ENCODE results near the gene TCP11.
A peak's percentile ranks its signal among the peaks of the same experiment; 100 is the strongest.

TCP11 gene

DNA sequence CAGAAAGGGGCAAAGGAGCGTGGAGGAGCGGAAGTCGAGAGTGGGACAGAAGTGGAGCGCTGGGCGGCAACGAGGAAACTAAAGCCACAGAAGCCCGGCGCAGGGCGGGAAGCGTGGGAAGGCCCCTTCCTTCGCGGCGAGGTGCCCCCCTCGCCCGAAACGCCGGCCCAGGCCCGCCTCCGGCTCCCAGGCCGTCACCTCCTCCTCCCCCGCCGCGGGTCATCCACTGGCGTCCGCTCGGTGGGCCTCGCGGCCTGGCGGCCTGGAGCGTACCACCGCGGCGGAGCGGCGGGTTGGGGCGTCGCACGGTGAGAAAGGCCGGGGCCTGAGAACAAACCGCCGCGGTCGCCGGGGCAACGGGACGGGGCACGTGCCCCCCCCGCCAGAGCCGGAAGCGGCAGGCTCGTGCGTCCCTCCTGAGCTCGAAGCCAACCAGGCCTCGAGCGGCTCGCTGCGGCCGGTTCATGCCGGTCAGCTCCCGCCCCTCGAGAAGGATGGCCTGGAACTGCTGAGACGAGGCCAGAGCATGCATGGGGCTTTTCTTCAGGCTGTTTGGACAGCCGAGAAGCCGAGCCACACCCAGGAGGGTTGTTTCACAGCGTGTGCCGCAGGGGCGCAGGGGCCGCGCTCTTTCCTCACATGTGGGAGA, at the start of gene TCP11:
TSS of gene TCP11 (minus strand) at position 333 of the 649 bp plus-strand sequence. CDS start 469 bp downstream, outside the sequence.
- Histone ChIP-seq H3K36me3 (ENCODE audit: insufficient read depth, low read length) (no peaks in the 10 kb centered on the region), H2AFZ (ENCODE audit: low read length, unreplicated experiment) (no peak within 1 kb of the TSS), H3K27ac (ENCODE audit: low read depth, low read length) (no peak within 1 kb of the TSS), H3K27me3 (ENCODE audit: insufficient read depth, low read length) (no peaks in the 10 kb centered on the region), H3K4me1 (ENCODE audit: control insufficient read depth, insufficient read depth, low read length, unreplicated experiment) (peaks cover 16% of the 10 kb centered on the region), H3K4me3 (ENCODE audit: low read depth, low read length) (no peak within 1 kb of the TSS), H3K79me2 (ENCODE audit: control insufficient read depth, insufficient read depth, low read length, unreplicated experiment) (no peaks in the 10 kb centered on the region)

DNA sequence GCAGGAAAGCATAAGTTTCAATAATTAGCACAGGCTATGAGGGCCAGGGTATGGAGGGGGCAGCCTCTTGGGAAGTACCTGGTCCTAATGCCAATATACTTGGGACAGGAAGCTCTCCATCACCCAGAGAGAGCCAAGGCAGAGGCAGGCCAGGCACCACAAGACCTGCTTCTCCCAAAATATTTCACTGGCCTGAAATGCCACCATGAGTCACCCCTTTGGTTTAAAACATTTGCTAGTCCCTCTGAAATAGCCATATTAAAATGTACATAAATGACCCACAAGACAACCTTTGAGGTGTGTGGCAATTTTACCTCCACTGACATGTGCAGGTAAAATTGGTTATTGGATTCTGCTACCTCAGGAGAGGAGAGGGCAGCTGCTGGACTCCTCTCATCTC, 49.2 kb upstream of the TCP11 start:
- Histone ChIP-seq H3K36me3 (ENCODE audit: insufficient read depth, low read length) (no peaks in the 10 kb centered on the region), H3K27ac (ENCODE audit: low read depth, low read length) (no peak overlapping the region), H3K79me2 (ENCODE audit: control insufficient read depth, insufficient read depth, low read length, unreplicated experiment) (no peaks in the 10 kb centered on the region), H3K4me3 (ENCODE audit: low read depth, low read length) (no peak overlapping the region), H3K27me3 (ENCODE audit: insufficient read depth, low read length) (no peaks in the 10 kb centered on the region), H2AFZ (ENCODE audit: low read length, unreplicated experiment) (no peak overlapping the region), H3K4me1 (ENCODE audit: control insufficient read depth, insufficient read depth, low read length, unreplicated experiment) (peaks cover 17% of the 10 kb centered on the region)

DNA sequence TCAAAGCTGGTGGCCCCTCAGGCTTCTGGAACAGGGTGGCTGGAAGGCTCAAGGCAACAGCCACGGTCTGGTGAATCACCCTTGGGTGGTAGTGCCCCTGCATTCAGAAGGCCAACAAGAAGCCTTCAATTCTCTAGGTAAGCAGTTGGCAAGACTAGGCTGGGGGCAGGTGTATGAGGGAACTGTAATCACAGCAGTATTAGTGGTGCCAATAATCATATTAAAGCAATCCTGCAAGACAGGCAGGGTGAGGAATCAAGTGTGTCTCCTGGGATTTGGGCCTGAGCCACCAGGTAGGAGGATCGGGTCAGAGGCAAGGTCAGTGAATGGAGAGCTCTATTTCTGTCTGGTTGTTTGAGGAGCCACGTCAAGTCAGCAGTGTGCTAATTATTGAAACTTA, 47.7 kb upstream of the TCP11 start:
- Histone ChIP-seq H3K36me3 (ENCODE audit: insufficient read depth, low read length) (no peaks in the 10 kb centered on the region), H3K4me3 (ENCODE audit: low read depth, low read length) (no peak overlapping the region), H3K79me2 (ENCODE audit: control insufficient read depth, insufficient read depth, low read length, unreplicated experiment) (no peaks in the 10 kb centered on the region), H2AFZ (ENCODE audit: low read length, unreplicated experiment) (no peak overlapping the region), H3K4me1 (ENCODE audit: control insufficient read depth, insufficient read depth, low read length, unreplicated experiment) (peaks cover 28% of the 10 kb centered on the region), H3K27ac (ENCODE audit: low read depth, low read length) (no peak overlapping the region), H3K27me3 (ENCODE audit: insufficient read depth, low read length) (no peaks in the 10 kb centered on the region)

DNA sequence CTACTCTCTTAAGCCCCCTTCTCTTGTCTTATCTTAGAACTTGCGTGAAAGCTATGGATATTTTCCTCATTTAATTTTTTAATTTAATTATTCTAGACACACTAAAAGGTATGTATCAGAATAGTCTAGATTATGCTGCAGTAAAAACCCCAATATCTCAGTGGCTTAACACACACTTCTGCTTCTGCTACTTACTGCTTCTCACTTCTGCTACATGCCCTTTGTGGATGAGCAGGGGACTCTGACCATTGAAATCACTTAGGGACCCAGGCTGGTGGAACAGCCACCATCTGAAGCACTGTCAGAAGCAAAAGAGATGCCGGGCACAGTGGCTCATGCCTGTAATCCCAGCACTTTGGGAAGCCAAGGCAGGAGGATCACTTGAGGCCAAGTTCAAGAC, 45.4 kb upstream of the TCP11 start:
- Histone ChIP-seq H3K79me2 (ENCODE audit: control insufficient read depth, insufficient read depth, low read length, unreplicated experiment) (no peaks in the 10 kb centered on the region), H3K4me1 (ENCODE audit: control insufficient read depth, insufficient read depth, low read length, unreplicated experiment) (peaks cover 43% of the 10 kb centered on the region), H3K36me3 (ENCODE audit: insufficient read depth, low read length) (no peaks in the 10 kb centered on the region), H3K27ac (ENCODE audit: low read depth, low read length) (no peak overlapping the region), H3K27me3 (ENCODE audit: insufficient read depth, low read length) (no peaks in the 10 kb centered on the region), H2AFZ (ENCODE audit: low read length, unreplicated experiment) (no peak overlapping the region), H3K4me3 (ENCODE audit: low read depth, low read length) (no peak overlapping the region)

DNA sequence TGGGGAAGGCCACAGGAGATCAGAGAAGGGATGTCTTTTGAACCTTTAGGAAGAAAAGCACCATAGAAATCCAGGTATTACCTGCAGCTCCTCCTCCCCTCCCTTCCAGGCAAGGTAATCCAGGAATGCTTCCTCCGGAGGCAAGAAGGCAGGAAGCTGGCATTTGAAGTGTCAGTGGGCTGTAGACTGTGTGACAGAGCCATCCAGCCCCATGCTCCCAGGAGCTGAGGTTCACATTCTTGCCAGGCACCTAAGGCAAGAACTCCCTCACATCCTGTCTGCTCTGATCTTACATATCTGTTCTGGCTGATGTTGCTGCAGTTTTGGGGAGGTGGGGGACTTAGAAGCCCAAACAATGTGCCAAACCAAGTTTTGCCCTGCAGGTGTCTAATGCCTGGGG, 44.8 kb upstream of the TCP11 start:
- Histone ChIP-seq H3K79me2 (ENCODE audit: control insufficient read depth, insufficient read depth, low read length, unreplicated experiment) (no peaks in the 10 kb centered on the region), H3K27me3 (ENCODE audit: insufficient read depth, low read length) (no peaks in the 10 kb centered on the region), H2AFZ (ENCODE audit: low read length, unreplicated experiment) (no peak overlapping the region), H3K36me3 (ENCODE audit: insufficient read depth, low read length) (no peaks in the 10 kb centered on the region), H3K4me1 (ENCODE audit: control insufficient read depth, insufficient read depth, low read length, unreplicated experiment) (peaks cover 49% of the 10 kb centered on the region), H3K4me3 (ENCODE audit: low read depth, low read length) (no peak overlapping the region), H3K27ac (ENCODE audit: low read depth, low read length) (0 out of 2 replicates have a peak overlapping the region, but pooled peaks have one; percentile 15)

DNA sequence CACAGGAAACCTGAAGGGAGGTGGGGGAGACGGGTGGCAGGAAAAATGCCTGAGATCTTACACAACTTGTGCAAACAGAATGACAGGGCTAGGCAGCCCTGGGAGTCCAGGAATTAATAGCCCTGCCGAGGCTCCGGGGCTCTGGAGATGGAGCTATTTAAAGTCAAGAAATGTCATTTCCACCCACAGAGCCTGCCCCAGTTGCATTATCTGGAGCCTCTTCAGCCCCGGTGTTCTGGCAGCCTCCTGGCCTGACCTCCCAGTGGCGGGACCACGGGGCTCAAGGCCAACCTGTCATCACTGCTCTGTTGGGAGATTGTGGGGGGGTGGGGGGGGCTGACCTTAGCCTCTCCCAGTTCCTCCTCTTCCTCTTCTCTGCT, 44.2 kb upstream of the TCP11 start:
- Histone ChIP-seq H3K27me3 (ENCODE audit: insufficient read depth, low read length) (no peaks in the 10 kb centered on the region), H2AFZ (ENCODE audit: low read length, unreplicated experiment) (peak overlapping the region; percentile 50), H3K79me2 (ENCODE audit: control insufficient read depth, insufficient read depth, low read length, unreplicated experiment) (no peaks in the 10 kb centered on the region), H3K27ac (ENCODE audit: low read depth, low read length) (peak overlapping the region; percentile 30; the same call in 1 of the 2 replicates), H3K4me3 (ENCODE audit: low read depth, low read length) (no peak overlapping the region), H3K36me3 (ENCODE audit: insufficient read depth, low read length) (no peaks in the 10 kb centered on the region), H3K4me1 (ENCODE audit: control insufficient read depth, insufficient read depth, low read length, unreplicated experiment) (peaks cover 54% of the 10 kb centered on the region)

DNA sequence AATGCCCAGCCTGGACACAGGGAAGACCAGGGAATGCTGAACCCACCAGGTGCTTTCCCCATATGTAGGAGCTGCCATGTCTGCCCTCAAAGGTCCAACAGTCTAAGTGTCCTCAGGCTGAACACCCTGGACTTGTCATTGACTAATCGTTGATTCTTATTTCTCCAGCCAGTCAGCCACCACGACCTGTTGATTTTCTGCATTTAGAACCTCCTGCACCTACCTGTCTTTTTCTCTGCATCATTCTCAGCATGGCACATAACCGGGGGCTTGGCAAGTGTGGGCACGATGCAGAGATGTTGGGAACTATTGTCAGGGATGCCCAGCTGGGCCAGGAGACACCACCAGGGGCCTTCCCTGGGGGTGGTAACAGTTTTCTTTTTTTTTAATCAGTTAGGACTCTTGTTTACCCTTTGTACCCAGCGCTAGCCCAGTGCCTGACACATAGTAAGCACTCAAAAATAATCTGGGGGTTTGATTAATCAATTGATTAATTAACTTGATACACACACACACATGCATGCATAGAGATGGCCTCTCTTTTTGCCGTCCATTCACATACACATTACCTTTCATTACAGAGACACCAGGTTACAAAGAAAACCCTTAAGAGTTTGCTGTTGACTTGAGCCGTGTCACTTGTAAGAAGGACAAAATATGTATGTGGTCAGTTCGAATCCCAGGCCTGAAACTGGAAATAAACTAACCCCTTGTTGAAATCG, 43.6 kb upstream of the TCP11 start:
- peak overlapping the region; percentile 30; the same call in 1 of the 2 replicates for H3K27ac ChIP-seq (ENCODE audit: low read depth, low read length)
- no peaks in the 10 kb centered on the region for H3K79me2 ChIP-seq (ENCODE audit: control insufficient read depth, insufficient read depth, low read length, unreplicated experiment)
- H3K4me1 ChIP-seq (ENCODE audit: control insufficient read depth, insufficient read depth, low read length, unreplicated experiment) = peaks cover 57% of the 10 kb centered on the region
- H3K27me3 ChIP-seq (ENCODE audit: insufficient read depth, low read length) = no peaks in the 10 kb centered on the region
- no peak overlapping the region for H3K4me3 ChIP-seq (ENCODE audit: low read depth, low read length)
- peak overlapping the region; percentile 50 for H2AFZ ChIP-seq (ENCODE audit: low read length, unreplicated experiment)
- H3K36me3 ChIP-seq (ENCODE audit: insufficient read depth, low read length) = no peaks in the 10 kb centered on the region

DNA sequence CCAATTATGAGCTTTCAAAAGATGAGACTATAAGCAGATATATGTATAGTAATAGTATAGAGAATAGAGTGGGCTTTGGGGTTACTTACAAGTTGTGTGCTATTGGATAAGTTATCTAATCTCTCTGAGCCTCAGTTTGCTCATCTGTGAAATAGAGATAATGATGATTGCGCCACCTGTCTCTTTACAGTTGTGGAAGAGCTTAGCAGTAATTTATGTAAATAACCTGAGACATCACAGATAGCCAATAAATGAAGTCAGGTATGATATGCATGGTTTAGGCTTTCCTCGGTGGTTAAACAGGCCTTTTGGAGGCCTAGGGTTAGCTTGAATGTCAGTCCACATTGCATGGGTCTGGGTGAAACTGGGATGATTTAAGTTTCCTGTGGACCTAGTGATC, 42.8 kb upstream of the TCP11 start:
- Histone ChIP-seq H3K4me1 (ENCODE audit: control insufficient read depth, insufficient read depth, low read length, unreplicated experiment) (peaks cover 65% of the 10 kb centered on the region), H3K36me3 (ENCODE audit: insufficient read depth, low read length) (no peaks in the 10 kb centered on the region), H3K27ac (ENCODE audit: low read depth, low read length) (peak overlapping the region; percentile 45; the same call in 1 of the 2 replicates), H3K4me3 (ENCODE audit: low read depth, low read length) (no peak overlapping the region), H2AFZ (ENCODE audit: low read length, unreplicated experiment) (no peak overlapping the region), H3K27me3 (ENCODE audit: insufficient read depth, low read length) (no peaks in the 10 kb centered on the region), H3K79me2 (ENCODE audit: control insufficient read depth, insufficient read depth, low read length, unreplicated experiment) (no peaks in the 10 kb centered on the region)

DNA sequence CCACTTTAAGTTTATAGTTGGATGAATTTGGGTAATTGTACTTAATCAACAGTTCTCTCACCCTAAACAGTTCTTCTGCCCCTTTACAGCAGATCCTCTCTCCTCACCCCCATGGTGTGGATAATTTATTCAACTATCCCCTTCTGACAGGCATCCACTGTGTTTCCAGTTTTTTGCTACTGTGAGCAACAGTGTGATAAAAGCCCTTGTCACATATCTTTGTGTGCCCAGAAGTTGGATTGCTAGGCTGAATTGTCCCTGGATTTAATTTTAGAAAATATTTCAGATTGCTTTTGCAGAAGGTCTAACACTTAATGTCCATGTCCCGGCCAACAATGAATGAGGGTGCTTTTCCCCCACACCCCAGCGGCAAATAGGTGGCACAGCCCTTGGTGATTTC, 42.1 kb upstream of the TCP11 start:
- H3K27me3 ChIP-seq (ENCODE audit: insufficient read depth, low read length) = no peaks in the 10 kb centered on the region
- H2AFZ ChIP-seq (ENCODE audit: low read length, unreplicated experiment) = no peak overlapping the region
- no peaks in the 10 kb centered on the region for H3K79me2 ChIP-seq (ENCODE audit: control insufficient read depth, insufficient read depth, low read length, unreplicated experiment)
- no peak overlapping the region for H3K4me3 ChIP-seq (ENCODE audit: low read depth, low read length)
- H3K4me1 ChIP-seq (ENCODE audit: control insufficient read depth, insufficient read depth, low read length, unreplicated experiment) = peaks cover 71% of the 10 kb centered on the region
- no peaks in the 10 kb centered on the region for H3K36me3 ChIP-seq (ENCODE audit: insufficient read depth, low read length)
- peak overlapping the region; percentile 45 for H3K27ac ChIP-seq (ENCODE audit: low read depth, low read length)

DNA sequence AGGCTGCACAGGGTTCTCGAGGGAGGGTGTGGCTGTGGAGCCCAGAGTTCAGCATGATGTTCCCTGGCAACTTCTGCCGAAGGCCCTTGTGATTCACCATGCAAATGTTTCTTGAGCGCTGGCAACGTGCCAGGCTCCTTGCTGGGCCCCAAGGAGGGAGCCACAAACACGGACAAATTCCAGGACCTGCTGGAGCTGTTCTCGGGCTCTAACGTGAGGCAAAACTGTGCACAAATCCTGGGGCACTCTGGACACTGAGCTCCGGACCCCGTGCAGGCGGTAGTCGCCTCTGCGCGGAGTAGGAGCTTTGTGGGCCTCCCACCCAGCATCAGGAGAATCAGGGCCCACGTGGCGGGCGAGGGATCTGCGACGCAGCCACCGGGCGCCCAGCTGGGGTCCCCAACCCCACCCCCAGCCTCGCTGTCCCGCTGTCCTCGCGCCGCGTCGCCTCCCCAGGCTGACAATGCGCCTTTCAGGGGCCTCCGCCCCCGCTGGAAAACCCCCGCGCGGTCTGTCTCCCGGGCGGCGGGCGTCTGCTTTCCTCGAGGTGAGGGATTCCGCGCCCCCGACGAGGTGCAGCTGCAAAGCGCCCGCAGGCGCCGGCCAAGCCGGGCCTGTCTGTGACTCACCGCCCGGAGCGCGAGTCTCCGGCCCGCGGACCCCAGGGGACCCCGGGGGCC, 40.9 kb upstream of the TCP11 start:
- Histone ChIP-seq H3K79me2 (ENCODE audit: control insufficient read depth, insufficient read depth, low read length, unreplicated experiment) (no peaks in the 10 kb centered on the region), H2AFZ (ENCODE audit: low read length, unreplicated experiment) (no peak overlapping the region), H3K36me3 (ENCODE audit: insufficient read depth, low read length) (no peaks in the 10 kb centered on the region), H3K27ac (ENCODE audit: low read depth, low read length) (peak overlapping the region; percentile 95), H3K4me1 (ENCODE audit: control insufficient read depth, insufficient read depth, low read length, unreplicated experiment) (peaks cover 83% of the 10 kb centered on the region), H3K4me3 (ENCODE audit: low read depth, low read length) (peak overlapping the region; percentile 70), H3K27me3 (ENCODE audit: insufficient read depth, low read length) (no peaks in the 10 kb centered on the region)

Measured in ACC112 (cell line).